ENCODE measurements around the gene EGFR. TPM values are rescaled to one million over a fixed set of nuclear protein-coding genes. Genes with fewer than 3 reads are reported as not detected.

Gene EGFR
- total RNA-seq, 1 experiment from 2014 or later = 50.0 TPM

GRCh38 chr7:55130395-55131141 lies 111.8 kb downstream of the EGFR start:
- no peak for ATAC-seq
- H3K27me3 ChIP-seq (ENCODE audit: low read length) = no peaks in the 10 kb centered on the region
- peak overlapping the region; percentile 99 for H3K27ac ChIP-seq (ENCODE audit: low read length)
- no peak overlapping the region for H2AFZ ChIP-seq (ENCODE audit: low read length)
- H3K4me2 ChIP-seq (ENCODE audit: low read length) = peak overlapping the region; percentile 41
- H3K79me2 ChIP-seq (ENCODE audit: low read length) = peaks cover 71% of the 10 kb centered on the region
- peak overlapping the region; percentile 35; the same call in 1 of the 2 replicates for H3K9ac ChIP-seq (ENCODE audit: low read length)
- no peak for DNase-seq
- intact Hi-C loops (cut with micrococcal nuclease) = loop anchor here (5.0 kb wide), 2 partner anchors 343 to 358 kb away; no protein-coding TSS in a partner anchor
- peaks cover 17% of the 10 kb centered on the region for H3F3A ChIP-seq (ENCODE audit: low read length, unreplicated experiment)
- H4K20me1 ChIP-seq (ENCODE audit: low read length) = no peaks in the 10 kb centered on the region
- BruUV-seq (replicated peaks) = no TSS peak
- peaks cover 9% of the 10 kb centered on the region for H3K36me3 ChIP-seq (ENCODE audit: low read depth, low read length)
- H3K4me1 ChIP-seq (ENCODE audit: insufficient read depth, low read length) = peaks cover 91% of the 10 kb centered on the region
- H3K9me3 ChIP-seq (ENCODE audit: low read length) = no peaks in the 10 kb centered on the region
- ChIA-PET CTCF (interaction anchor here (0.8 kb wide), 1 partner anchor 44 kb away, joined by 3 read pairs; no protein-coding TSS in a partner anchor), POLR2A (ENCODE audit: unreplicated experiment) (interaction anchor here (0.5 to 0.7 kb wide), 2 partner anchors 114 to 289 kb away, joined by 3 read pairs; no protein-coding TSS in a partner anchor)
- no peaks in the 10 kb centered on the region for H3K9me2 ChIP-seq (replicated peaks; ENCODE audit: low read length)
- no peak overlapping the region for H3K4me3 ChIP-seq (ENCODE audit: low read length)
- no peak for TF ChIP-seq EZH2phosphoT487 (IDR thresholded peaks at IDR 0.05; ENCODE audit: borderline replicate concordance, low read length)
- TF ChIP-seq CTCF (conservative IDR thresholded peaks at IDR 0.05; ENCODE audit: low read depth, low read length) = no peak
- TF ChIP-seq EZH2 (IDR thresholded peaks at IDR 0.05; ENCODE audit: low read length, unreplicated experiment) = no peak

- H3K79me2 ChIP-seq (ENCODE audit: low read length) = peaks cover 70% of the 10 kb centered on the region
- H3K4me3 ChIP-seq (ENCODE audit: low read length) = no peak overlapping the region
- H3F3A ChIP-seq (ENCODE audit: low read length, unreplicated experiment) = peaks cover 17% of the 10 kb centered on the region
- peaks cover 1% of the 10 kb centered on the region; the same call in 1 of the 2 replicates for H3K36me3 ChIP-seq (ENCODE audit: low read depth, low read length)
- no peak for DNase-seq
- TF ChIP-seq EZH2 (IDR thresholded peaks at IDR 0.05; ENCODE audit: low read length, unreplicated experiment) (no peak), EZH2phosphoT487 (IDR thresholded peaks at IDR 0.05; ENCODE audit: borderline replicate concordance, low read length) (no peak), CTCF (conservative IDR thresholded peaks at IDR 0.05; ENCODE audit: low read depth, low read length) (no peak)
- peak overlapping the region; percentile 99 for H3K27ac ChIP-seq (ENCODE audit: low read length)
- no peaks in the 10 kb centered on the region for H3K9me2 ChIP-seq (replicated peaks; ENCODE audit: low read length)
- H3K9me3 ChIP-seq (ENCODE audit: low read length) = no peaks in the 10 kb centered on the region
- CTCF ChIA-PET = no interaction called here
- no TSS peak for BruUV-seq (replicated peaks)
- intact Hi-C loops (cut with micrococcal nuclease) = loop anchor here (5.0 kb wide), 2 partner anchors 344 to 359 kb away; no protein-coding TSS in a partner anchor
- H4K20me1 ChIP-seq (ENCODE audit: low read length) = no peaks in the 10 kb centered on the region
- H3K9ac ChIP-seq (ENCODE audit: low read length) = peak overlapping the region; percentile 67
- H3K27me3 ChIP-seq (ENCODE audit: low read length) = no peaks in the 10 kb centered on the region
- ATAC-seq = no peak
- peaks cover 96% of the 10 kb centered on the region for H3K4me1 ChIP-seq (ENCODE audit: insufficient read depth, low read length)
- POLR2A ChIA-PET (ENCODE audit: unreplicated experiment) = no interaction called here
- peak overlapping the region; percentile 72 for H3K4me2 ChIP-seq (ENCODE audit: low read length)
- no peak overlapping the region for H2AFZ ChIP-seq (ENCODE audit: low read length)
Measured at GRCh38 chr7:55131142-55131929, 112.5 kb downstream of the EGFR start.
